HFF-Myc (cell line): Measurements from ENCODE around the gene UNC80.

Experiments used
- DNase-seq: peaks from one replicate; pipeline ENCODE4 v3.0.0-alpha.2; 2011; ENCODE audit warnings: low read depth; ENCODE audit errors: extremely low read depth
- H3K4me3 ChIP-seq: replicated peaks from 2 replicates; pipeline ENCODE4 v1.5.1; 2011; ENCODE audit warnings: low read depth, mild to moderate bottlenecking, control low read depth, low read length
- TF ChIP-seq, protein P1 (sequence below): IDR thresholded peaks from 2 replicates; pipeline ENCODE4 v1.5.1; 2012; ENCODE audit warnings: mild to moderate bottlenecking, low read depth, low read length, control low read depth; ENCODE audit errors: missing control alignments

The UNC80 gene

DNA sequence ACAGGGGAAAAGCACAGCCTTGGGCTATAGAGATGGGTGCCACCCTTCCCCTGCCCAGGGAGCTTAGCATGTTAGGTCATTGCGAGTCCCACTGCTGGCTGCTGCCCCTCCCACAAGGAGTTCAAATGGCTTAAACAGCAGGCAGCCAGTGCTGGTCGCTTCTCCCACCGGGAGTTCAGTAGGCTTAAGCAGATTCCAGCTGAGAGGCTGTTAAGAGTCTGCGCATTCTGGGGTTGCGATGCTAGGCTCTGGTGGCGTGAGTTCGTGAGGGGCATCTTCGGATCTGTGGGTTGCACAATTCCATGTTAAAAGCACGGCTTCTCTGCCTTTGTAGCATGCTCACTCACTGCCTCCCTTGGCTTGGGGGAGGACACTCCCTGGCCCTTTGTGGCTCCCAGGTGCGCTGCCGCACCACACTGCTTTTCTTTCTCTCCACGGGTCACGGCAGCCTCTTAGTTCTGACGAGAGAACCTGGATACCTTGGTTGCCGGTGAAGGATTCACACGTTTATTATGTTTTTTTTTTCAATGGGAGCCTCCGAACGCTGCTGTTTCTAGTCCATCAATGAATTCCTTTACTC is 93.2 kb downstream of the UNC80 start:
- TF ChIP-seq, protein P1, sequence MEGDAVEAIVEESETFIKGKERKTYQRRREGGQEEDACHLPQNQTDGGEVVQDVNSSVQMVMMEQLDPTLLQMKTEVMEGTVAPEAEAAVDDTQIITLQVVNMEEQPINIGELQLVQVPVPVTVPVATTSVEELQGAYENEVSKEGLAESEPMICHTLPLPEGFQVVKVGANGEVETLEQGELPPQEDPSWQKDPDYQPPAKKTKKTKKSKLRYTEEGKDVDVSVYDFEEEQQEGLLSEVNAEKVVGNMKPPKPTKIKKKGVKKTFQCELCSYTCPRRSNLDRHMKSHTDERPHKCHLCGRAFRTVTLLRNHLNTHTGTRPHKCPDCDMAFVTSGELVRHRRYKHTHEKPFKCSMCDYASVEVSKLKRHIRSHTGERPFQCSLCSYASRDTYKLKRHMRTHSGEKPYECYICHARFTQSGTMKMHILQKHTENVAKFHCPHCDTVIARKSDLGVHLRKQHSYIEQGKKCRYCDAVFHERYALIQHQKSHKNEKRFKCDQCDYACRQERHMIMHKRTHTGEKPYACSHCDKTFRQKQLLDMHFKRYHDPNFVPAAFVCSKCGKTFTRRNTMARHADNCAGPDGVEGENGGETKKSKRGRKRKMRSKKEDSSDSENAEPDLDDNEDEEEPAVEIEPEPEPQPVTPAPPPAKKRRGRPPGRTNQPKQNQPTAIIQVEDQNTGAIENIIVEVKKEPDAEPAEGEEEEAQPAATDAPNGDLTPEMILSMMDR: no peak
- no peak overlapping the region for H3K4me3 ChIP-seq

DNA sequence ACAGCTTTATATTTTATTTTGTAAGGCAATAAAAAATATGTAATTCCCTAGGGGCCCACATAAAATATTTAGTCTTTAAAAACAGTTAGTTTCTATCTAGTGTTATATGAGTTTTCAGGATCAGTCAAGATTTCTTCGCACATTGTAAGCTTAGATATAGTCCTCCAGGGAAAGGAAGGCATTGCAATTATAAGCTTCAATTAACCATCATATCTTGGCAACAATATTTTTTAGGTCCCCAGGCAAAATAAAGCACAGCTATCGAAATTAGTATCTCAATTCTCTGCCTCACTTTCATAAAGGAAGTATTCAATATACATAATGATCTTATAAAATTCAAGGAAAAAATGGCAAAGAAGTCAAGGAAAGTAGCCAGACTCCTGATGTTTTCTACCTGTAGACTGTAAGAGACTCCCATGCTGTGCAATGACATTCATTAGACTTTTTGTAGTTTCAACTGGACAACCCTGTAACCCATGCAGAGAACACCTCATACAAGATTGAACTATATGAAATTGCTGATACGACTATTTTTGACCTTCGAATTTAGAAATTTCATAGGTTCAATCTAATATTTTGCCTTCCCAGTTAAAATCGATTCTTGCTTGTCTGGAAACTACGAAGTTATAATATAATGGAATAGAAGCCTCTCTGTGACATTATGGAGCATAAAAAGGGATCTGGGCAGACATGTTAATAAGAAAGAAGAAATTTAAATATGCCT is 96.8 kb downstream of the UNC80 start:
- TF ChIP-seq, protein P1: no peak
- H3K4me3 ChIP-seq: no peak overlapping the region
- no peak for DNase-seq

More for the DNA sequence above, 93.2 kb downstream of the UNC80 start:
- no peak for DNase-seq

DNA sequence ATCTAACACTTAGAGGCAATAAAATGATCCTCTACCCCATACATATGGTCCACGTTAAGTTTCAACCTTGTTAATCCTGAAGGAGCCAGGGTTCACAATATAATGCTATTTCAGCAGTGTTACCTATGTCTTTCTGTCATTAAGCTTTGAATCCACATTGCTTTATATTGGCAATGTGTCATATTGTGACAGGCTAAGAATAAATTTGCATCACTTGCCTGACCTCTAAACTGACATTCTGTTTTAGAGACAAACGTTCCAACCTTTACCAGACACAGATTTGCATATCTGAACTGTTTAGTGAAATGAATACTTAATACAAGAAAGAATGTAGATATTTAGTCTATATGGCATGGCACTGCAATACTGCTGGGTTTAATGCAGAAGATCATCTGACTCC is 98.4 kb downstream of the UNC80 start:
- DNase-seq: no peak
- H3K4me3 ChIP-seq: no peak overlapping the region
- TF ChIP-seq, protein P1: no peak

DNA sequence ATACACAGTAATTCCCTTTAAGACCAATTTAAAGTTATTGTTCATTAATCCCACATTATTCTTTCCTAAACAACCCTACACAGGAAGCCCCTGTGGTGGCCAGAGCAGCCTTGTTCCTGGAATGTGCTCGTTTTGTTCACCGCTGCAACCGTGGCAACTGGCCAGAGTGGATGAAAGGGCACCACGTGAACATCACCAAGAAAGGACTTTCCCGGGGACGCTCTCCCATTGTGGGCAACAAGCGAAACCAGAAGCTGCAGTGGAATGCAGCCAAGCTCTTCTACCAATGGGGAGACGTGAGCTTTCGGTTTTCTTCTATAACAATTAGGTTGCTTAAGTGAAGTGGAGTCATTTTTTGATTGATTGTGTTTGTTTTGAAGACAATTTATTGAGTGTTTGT is 101.0 kb downstream of the UNC80 start:
- H3K4me3 ChIP-seq: no peak overlapping the region
- no peak for DNase-seq
- TF ChIP-seq, protein P1: no peak

DNA sequence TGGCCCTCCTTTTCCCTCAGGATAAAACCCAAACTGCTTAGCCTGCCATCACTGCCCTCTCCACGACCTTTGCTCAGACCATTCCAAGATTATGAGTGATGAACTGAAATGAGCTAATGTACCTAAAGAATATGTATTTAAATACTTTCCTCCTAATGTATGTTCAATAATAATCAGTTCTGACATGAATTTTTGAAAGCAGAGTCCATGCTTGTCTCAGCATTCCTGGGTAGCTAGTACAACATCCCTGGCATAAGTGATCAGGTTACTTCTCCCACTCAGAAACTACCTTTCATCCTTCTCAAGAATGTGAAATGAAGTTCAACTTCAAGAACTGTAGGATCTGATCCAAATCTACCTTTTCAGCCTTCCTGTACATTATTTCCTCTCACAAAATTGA is 103.6 kb downstream of the UNC80 start:
- TF ChIP-seq, protein P1: no peak
- no peak for DNase-seq
- no peak overlapping the region for H3K4me3 ChIP-seq

DNA sequence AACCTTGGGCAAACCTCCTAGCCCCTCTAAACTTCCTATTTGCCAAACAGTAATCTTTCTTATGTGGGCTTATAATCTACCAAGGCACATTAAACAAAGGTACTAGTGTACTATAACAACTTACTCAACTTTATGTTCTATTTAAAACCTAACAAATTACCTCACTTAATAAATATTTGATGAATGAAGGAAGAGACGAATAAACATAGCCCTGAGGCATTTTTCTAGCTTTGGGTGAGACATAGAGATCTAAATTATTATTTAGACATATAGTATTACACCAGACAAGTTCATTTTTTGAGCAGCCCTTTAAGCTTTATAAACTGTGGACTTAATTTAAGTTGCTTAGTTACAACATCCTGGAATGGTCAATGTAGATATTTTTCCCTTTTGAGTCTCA is 104.6 kb downstream of the UNC80 start:
- TF ChIP-seq, protein P1: no peak
- no peak for DNase-seq
- H3K4me3 ChIP-seq: no peak overlapping the region
